ENCODE data around the gene NDUFB6.

NDUFB6 gene

DNA sequence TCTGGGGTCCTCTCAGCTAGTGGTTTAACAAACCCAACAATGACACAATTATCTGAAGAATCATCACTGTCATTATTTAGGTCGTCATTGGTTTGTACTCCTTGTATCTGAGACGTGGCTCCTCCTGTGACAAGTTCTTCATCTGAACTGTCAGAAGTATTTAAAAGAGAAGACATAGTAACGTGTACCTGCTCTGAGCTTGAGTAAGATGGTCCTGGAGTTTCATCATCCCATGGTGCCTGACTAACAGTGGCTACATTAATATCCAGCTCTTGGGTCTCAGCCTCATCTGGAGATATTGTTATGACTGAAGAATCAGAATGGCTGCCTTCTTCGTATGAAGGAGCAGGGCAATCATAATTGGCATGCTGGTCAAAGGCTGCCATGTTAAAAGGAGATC is 29.9 kb downstream of the NDUFB6 start:
- Histone ChIP-seq H3K4me3 (replicated peaks; ENCODE audit: insufficient read depth, low read length) (no peak overlapping the region), H3K27me3 (ENCODE audit: insufficient read depth, poor library complexity, severe bottlenecking) (no peaks in the 10 kb centered on the region), H3K27ac (replicated peaks) (no peak overlapping the region)
- TF ChIP-seq REST (IDR thresholded peaks at IDR 0.05; ENCODE audit: insufficient replicate concordance, low read depth) (no peak), CTCF (IDR thresholded peaks at IDR 0.05; ENCODE audit: insufficient read depth, low read length) (no peak)
- DNase-seq (ENCODE audit: low read depth in 1 of 2, low spot score in 1 of 2) = no peak

- H3K27me3 ChIP-seq (ENCODE audit: insufficient read depth, poor library complexity, severe bottlenecking) = no peaks in the 10 kb centered on the region
- DNase-seq (ENCODE audit: low read depth in 1 of 2, low spot score in 1 of 2) = no peak
- H3K4me3 ChIP-seq (replicated peaks; ENCODE audit: insufficient read depth, low read length) = no peak overlapping the region
- H3K27ac ChIP-seq (replicated peaks) = no peak overlapping the region
- TF ChIP-seq GABPA (IDR thresholded peaks at IDR 0.05; ENCODE audit: low read depth) (no peak), REST (IDR thresholded peaks at IDR 0.05; ENCODE audit: insufficient replicate concordance, low read depth) (no peak), POLR2AphosphoS5 (IDR thresholded peaks at IDR 0.05; ENCODE audit: low read depth) (no peak), SPI1 (IDR thresholded peaks at IDR 0.05; ENCODE audit: borderline replicate concordance, low read depth) (no peak), CTCF (IDR thresholded peaks at IDR 0.05; ENCODE audit: insufficient read depth, low read length) (no peak)
These were observed 39.1 kb downstream of the NDUFB6 start for GRCh38 chr9:32533816-32534215.

DNA sequence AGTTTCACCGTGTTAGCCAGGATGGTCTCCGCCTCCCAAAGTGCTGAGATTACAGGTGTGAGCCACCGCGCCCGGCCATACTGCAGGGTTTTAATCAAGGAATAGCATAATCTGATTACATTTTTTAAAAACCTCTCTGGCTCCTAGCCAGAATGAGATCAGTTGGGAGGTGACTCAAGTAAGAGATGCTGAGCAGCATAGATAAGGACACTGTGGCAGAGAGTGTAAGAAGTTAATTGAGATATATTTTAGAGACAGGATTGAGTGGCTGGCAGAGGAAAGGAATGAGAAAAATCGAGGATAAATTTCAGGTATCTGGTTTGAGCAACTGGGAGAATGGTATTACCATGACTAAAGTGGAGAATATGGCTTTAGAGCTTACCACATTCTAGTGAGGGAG is 39.6 kb downstream of the NDUFB6 start:
- TF ChIP-seq GABPA (IDR thresholded peaks at IDR 0.05; ENCODE audit: low read depth) = no peak
- TF ChIP-seq CTCF (IDR thresholded peaks at IDR 0.05; ENCODE audit: insufficient read depth, low read length) = no peak
- no peak for TF ChIP-seq POLR2AphosphoS5 (IDR thresholded peaks at IDR 0.05; ENCODE audit: low read depth)
- no peak for TF ChIP-seq REST (IDR thresholded peaks at IDR 0.05; ENCODE audit: insufficient replicate concordance, low read depth)
- no peak for TF ChIP-seq SPI1 (IDR thresholded peaks at IDR 0.05; ENCODE audit: borderline replicate concordance, low read depth)
- Histone ChIP-seq H3K27me3 (ENCODE audit: insufficient read depth, poor library complexity, severe bottlenecking) (no peaks in the 10 kb centered on the region), H3K4me3 (replicated peaks; ENCODE audit: insufficient read depth, low read length) (no peak overlapping the region), H3K27ac (replicated peaks) (no peak overlapping the region)
- no peak for DNase-seq (ENCODE audit: low read depth in 1 of 2, low spot score in 1 of 2)

Data from HL-60 (cell line).